OCI-LY7 (cell line): ENCODE measurements around the gene UTS2R. TPM values are rescaled to one million over a fixed set of nuclear protein-coding genes. Genes with fewer than 3 reads are reported as not detected.

Experiments
- BruUV-seq: library from RNA; stranded (reverse); fragments of 400-500 nt; replicated peaks from 2 replicates; lab custom pipeline; 2021; lab: Mats Ljungman, UMichigan
- CTCF ChIA-PET: fragments of 300-600 bp; sonication (Branson Sonifier 250); formaldehyde crosslinking; loops from one replicate; lab custom pipeline; 2022; ENCODE audit warnings: antibody characterized with exemption; ENCODE audit not compliant: unreplicated experiment; lab: Charles Lee
- POLR2A ChIA-PET: fragments of 300-600 bp; sonication (Branson Sonifier 250); formaldehyde crosslinking; loops from one replicate; lab custom pipeline; 2022; ENCODE audit warnings: antibody characterized with exemption; lab: Charles Lee
- DNase-seq: peaks from one replicate; pipeline ENCODE4 v3.0.0-alpha.2; 2015; ENCODE audit warnings: low spot score
- H2AFZ ChIP-seq: fragments of 200-600 bp; sonication (generic), shearing (Covaris generic); 2 replicates; pipeline ENCODE4 v1.6.1; 2014; ENCODE audit warnings: mild to moderate bottlenecking, antibody characterized with exemption, low read length, moderate library complexity
- H3K27ac ChIP-seq: fragments of 200-600 bp; sonication (generic); 2 replicates; pipeline ENCODE4 v1.5.1; 2014; ENCODE audit warnings: mixed run types, low read depth, mild to moderate bottlenecking, moderate library complexity, low read length, inconsistent platforms; ENCODE audit not compliant: poor library complexity, severe bottlenecking
- H3K36me3 ChIP-seq: fragments of 200-600 bp; sonication (generic); 2 replicates; pipeline ENCODE4 v1.6.1; 2014; ENCODE audit warnings: mild to moderate bottlenecking, antibody characterized with exemption, low read length, moderate library complexity, mixed read lengths; ENCODE audit not compliant: insufficient read depth
- H3K4me1 ChIP-seq: fragments of 200-600 bp; sonication (generic); 2 replicates; pipeline ENCODE4 v1.5.1; 2014; ENCODE audit warnings: mild to moderate bottlenecking, low read length; ENCODE audit not compliant: insufficient read depth, poor library complexity, severe bottlenecking
- H3K4me2 ChIP-seq: fragments of 200-600 bp; sonication (generic); 2 replicates; pipeline ENCODE4 v1.6.1; 2014; ENCODE audit warnings: mild to moderate bottlenecking, low read length
- H3K4me3 ChIP-seq: fragments of 200-600 bp; sonication (generic); 2 replicates; pipeline ENCODE4 v1.5.1; 2014; ENCODE audit warnings: mild to moderate bottlenecking, low read depth, low read length; ENCODE audit not compliant: poor library complexity, severe bottlenecking
- H3K79me2 ChIP-seq: fragments of 200-600 bp; sonication (generic); 2 replicates; pipeline ENCODE4 v1.6.1; 2016; ENCODE audit warnings: low read depth, mild to moderate bottlenecking, low read length, moderate library complexity, mixed read lengths; ENCODE audit not compliant: insufficient read depth
- H3K9me2 ChIP-seq: fragments of 200-600 bp; sonication (generic); 2 replicates; pipeline ENCODE4 v1.6.1; 2016; ENCODE audit warnings: mild to moderate bottlenecking, low read length, mixed read lengths; ENCODE audit not compliant: insufficient read depth
- H3K9me3 ChIP-seq: fragments of 200-600 bp; sonication (generic); 2 replicates; pipeline ENCODE4 v1.6.1; 2014; ENCODE audit warnings: mild to moderate bottlenecking, mixed run types, low read length, mixed read lengths
- H4K20me1 ChIP-seq: fragments of 200-600 bp; sonication (generic); 2 replicates; pipeline ENCODE4 v1.6.1; 2014; ENCODE audit warnings: mild to moderate bottlenecking, antibody characterized with exemption, low read length, moderate library complexity, mixed read lengths; ENCODE audit not compliant: insufficient read depth
- EZH2phosphoT487 ChIP-seq: fragments of 200-600 bp; sonication (generic); IDR thresholded peaks from 2 replicates; pipeline ENCODE4 v1.6.1; 2018; ENCODE audit warnings: low read depth, borderline replicate concordance, mild to moderate bottlenecking, mixed run types, antibody characterized with exemption, low read length, moderate library complexity, mixed read lengths
- intact Hi-C: fragments of 100-400 bp; cut with micrococcal nuclease; formaldehyde crosslinking; loops from one replicate; pipeline ENCODE4 v1.10.0; 2022; ENCODE audit not compliant: unreplicated experiment
- total RNA-seq, 2 experiments: library from RNA; depleted of rRNA in 1 of 2; stranded (reverse); fragments of >200 nt in 1 of 2; shearing (Covaris generic) in 1 of 2; gene quantifications; 2 replicates each; pipeline ENCODE4 v1.2.3, GENCODE V29; 2014 to 2022
- TF ChIP-seq, protein P1 (sequence below): fragments of 200-600 bp; sonication (generic); conservative IDR thresholded peaks from 2 replicates; pipeline ENCODE4 v1.5.1; 2014; ENCODE audit warnings: mild to moderate bottlenecking, antibody characterized with exemption, low read length, moderate library complexity, mixed read lengths

Gene UTS2R
- total RNA-seq, 2 experiments from 2014 or later = 17.4 to 36.3 TPM

- DNase-seq = no peak
- H3K36me3 ChIP-seq = peaks cover 8% of the 10 kb centered on the region; the same call in 1 of the 2 replicates
- no peak overlapping the region for H3K4me2 ChIP-seq
- no peaks in the 10 kb centered on the region for H3K4me1 ChIP-seq
- no peaks in the 10 kb centered on the region for H3K79me2 ChIP-seq
- TF ChIP-seq, protein P1, sequence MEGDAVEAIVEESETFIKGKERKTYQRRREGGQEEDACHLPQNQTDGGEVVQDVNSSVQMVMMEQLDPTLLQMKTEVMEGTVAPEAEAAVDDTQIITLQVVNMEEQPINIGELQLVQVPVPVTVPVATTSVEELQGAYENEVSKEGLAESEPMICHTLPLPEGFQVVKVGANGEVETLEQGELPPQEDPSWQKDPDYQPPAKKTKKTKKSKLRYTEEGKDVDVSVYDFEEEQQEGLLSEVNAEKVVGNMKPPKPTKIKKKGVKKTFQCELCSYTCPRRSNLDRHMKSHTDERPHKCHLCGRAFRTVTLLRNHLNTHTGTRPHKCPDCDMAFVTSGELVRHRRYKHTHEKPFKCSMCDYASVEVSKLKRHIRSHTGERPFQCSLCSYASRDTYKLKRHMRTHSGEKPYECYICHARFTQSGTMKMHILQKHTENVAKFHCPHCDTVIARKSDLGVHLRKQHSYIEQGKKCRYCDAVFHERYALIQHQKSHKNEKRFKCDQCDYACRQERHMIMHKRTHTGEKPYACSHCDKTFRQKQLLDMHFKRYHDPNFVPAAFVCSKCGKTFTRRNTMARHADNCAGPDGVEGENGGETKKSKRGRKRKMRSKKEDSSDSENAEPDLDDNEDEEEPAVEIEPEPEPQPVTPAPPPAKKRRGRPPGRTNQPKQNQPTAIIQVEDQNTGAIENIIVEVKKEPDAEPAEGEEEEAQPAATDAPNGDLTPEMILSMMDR = no peak
- TF ChIP-seq EZH2phosphoT487 = no peak
- CTCF ChIA-PET = no interaction called here
- H2AFZ ChIP-seq = no peak overlapping the region
- H3K27ac ChIP-seq = no peak overlapping the region
- H4K20me1 ChIP-seq = no peaks in the 10 kb centered on the region
- no peaks in the 10 kb centered on the region for H3K9me3 ChIP-seq
- POLR2A ChIA-PET = no interaction called here
- no peaks in the 10 kb centered on the region for H3K9me2 ChIP-seq
- intact Hi-C loops = no loop called here
- no peak overlapping the region for H3K4me3 ChIP-seq
- BruUV-seq = no TSS peak
These were observed 20.0 kb downstream of the UTS2R start for GRCh38 chr17:82391496-82392066.

DNA sequence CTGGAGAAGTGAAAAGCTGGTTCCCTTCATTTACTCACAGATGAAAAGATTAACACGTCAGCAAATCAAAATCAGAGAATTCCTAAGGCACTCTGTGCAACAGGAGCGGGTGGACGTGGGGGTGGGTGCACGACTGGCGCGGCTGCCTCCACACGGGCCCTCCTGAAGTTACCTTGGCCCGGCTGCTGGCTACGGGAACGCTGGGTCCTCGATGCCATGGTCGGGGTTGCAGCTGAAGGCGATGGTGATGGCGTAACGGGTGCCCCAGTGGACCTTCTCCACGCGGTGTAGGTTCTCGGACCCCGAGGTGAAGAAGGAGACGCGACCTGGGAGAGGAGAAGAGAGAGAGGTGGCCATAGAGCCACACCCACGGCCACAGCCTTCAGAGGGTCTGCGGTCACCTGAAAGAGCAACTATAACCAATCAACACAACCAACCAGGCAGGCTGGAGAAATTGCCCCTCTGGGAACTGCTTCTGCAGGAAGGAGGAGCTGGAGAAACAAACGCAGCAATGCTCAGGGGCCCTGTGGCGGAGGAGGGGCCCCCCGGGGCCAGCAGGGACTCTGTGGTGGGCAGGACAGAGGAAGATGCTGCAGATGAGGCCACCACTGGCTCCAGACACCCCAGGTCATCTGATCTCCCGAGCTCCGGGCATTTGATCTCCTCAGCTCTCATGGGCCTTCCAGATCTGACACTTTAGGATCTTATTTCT lies 20.8 kb downstream of the UTS2R start:
- no TSS peak for BruUV-seq
- TF ChIP-seq, protein P1 = no peak
- no peak for TF ChIP-seq EZH2phosphoT487
- CTCF ChIA-PET = no interaction called here

DNA sequence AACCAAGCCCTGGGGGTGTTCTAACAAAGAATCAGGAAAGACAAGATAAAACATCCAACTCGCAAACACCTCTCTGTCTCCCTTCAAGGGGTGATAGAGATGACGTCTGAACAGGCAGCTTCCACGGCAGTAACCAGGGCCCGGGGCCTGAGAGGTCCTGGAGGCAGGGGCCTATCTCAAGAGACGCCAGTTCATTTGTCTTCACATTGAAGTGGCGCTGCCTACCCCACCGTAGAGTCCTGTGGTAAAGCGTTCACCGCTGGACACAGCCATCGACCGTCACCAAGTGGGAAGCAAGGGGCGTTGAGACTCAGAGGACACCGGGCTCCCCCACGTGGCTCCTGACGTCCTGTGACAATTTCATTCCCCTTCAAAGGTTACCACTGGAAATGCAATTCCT lies 21.4 kb downstream of the UTS2R start:
- CTCF ChIA-PET = no interaction called here

More for the DNA sequence above, 20.8 kb downstream of the UTS2R start:
- Histone ChIP-seq H3K36me3 (peaks cover 8% of the 10 kb centered on the region; the same call in 1 of the 2 replicates), H3K4me3 (no peak overlapping the region), H3K9me3 (no peaks in the 10 kb centered on the region), H3K27ac (no peak overlapping the region), H3K79me2 (no peaks in the 10 kb centered on the region), H3K9me2 (no peaks in the 10 kb centered on the region), H4K20me1 (no peaks in the 10 kb centered on the region), H3K4me1 (no peaks in the 10 kb centered on the region), H3K4me2 (no peak overlapping the region), H2AFZ (no peak overlapping the region)
- POLR2A ChIA-PET = no interaction called here
- no peak for DNase-seq
- intact Hi-C loops = no loop called here

More for the DNA sequence above, 21.4 kb downstream of the UTS2R start:
- Histone ChIP-seq H3K9me3 (no peaks in the 10 kb centered on the region), H3K4me1 (no peaks in the 10 kb centered on the region), H4K20me1 (no peaks in the 10 kb centered on the region), H3K4me2 (no peak overlapping the region), H2AFZ (no peak overlapping the region), H3K27ac (no peak overlapping the region), H3K9me2 (no peaks in the 10 kb centered on the region), H3K79me2 (no peaks in the 10 kb centered on the region), H3K36me3 (peaks cover 8% of the 10 kb centered on the region; the same call in 1 of the 2 replicates), H3K4me3 (no peak overlapping the region)
- TF ChIP-seq EZH2phosphoT487 = no peak
- TF ChIP-seq, protein P1 = no peak
- POLR2A ChIA-PET = no interaction called here
- no peak for DNase-seq
- no TSS peak for BruUV-seq
- intact Hi-C loops = no loop called here
